Stimulated activated CD4-positive, alpha-beta T cell treated with anti-CD3 and anti-CD28 coated beads, Interleukin-15, amount 100 ng/mL, for 48 hours (primary cell): ENCODE results near the gene GASK1A.

Experiments used
- DNase-seq, 2 donors: peaks; one replicate each; pipeline ENCODE4 v3.0.0-alpha.2; 2020; ENCODE audit warnings: low read depth in 2 of 2

The GASK1A gene

DNA sequence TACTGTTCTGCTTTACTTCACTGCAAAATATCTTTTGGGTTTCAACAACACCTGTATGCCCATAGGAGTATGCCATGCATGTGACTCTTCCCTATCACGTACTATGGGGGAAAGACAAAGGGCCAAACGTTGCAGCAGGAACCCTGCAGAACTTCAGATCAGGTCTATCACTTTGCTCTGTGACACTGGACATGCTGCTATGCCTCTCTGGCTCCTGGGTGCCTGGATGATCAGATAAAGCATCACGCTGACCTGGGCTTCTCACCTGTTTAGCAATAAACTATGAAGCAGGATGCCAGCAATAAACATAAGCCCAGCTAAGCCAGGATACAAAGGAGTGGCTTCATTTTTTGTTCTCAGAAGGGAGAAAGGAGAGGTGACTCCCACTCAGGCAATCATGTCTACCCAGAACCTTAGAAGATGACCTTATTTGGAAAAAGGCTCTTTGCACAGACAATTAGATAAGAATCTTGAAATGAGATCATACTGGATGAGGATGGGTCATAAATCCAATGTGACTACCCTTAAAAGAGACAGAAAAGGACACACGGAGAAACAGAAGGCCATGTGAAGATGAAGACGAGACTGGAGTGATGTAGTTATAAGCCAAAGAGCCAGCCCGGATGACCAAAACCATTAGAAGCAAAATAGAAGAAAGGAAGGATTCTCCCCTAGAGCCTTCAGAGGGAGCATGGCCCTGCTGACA lies 107.5 kb downstream of the GASK1A start:
- no peak for DNase-seq

DNA sequence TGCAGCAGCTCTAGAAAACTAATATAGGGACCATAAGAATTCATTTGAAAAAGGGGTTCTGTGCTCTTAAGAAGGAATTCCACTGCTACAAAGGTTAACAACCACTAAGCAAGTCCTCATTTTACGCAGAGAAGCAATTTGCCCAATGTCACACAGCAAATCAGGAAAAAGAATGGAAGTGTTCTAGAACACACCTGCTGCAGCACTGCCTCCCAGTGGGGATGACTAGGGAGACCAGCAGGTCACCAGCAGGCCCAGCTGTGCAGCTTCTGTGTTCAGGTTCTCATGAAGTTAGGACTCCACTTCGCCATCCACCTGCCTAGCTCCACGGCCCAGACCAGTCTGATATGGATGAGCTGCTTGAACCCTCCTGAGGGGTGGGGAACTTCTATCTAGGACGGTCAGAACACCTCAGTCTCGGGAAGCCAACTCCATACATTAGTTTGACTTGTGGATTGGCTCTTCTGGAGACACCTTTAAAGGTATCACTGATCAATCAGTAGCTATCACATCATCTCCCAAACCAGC lies 108.2 kb downstream of the GASK1A start:
- DNase-seq, result no peak

GRCh38 chr3:43089081-43089480 lies 110.0 kb downstream of the GASK1A start:
- no peak for DNase-seq

GRCh38 chr3:43090238-43090637 lies 111.1 kb downstream of the GASK1A start:
- no peak for DNase-seq

- DNase-seq, result no peak
Measured at GRCh38 chr3:43091481-43091880, 112.4 kb downstream of the GASK1A start.

- no peak for DNase-seq
Measured at GRCh38 chr3:43093006-43093405, 113.9 kb downstream of the GASK1A start.

DNA sequence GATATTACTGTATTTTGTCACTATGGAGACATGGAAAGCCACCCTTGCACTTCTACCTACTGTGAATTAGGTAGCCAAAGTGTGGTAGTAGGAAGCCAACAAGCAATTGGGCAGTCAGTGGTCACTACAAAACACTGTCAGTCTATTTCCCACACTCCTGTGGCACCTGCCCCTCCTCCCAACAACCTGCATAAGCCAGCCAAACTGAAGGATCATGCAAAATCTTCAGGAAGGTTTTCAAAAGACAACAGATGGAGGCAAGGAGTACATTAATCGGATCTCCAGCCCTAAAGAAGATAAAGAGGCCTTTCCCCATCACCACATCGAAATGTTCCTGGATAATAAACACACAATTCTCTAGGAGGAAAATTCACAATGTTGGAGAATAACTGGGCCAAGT lies 114.9 kb downstream of the GASK1A start:
- no peak for DNase-seq

DNA sequence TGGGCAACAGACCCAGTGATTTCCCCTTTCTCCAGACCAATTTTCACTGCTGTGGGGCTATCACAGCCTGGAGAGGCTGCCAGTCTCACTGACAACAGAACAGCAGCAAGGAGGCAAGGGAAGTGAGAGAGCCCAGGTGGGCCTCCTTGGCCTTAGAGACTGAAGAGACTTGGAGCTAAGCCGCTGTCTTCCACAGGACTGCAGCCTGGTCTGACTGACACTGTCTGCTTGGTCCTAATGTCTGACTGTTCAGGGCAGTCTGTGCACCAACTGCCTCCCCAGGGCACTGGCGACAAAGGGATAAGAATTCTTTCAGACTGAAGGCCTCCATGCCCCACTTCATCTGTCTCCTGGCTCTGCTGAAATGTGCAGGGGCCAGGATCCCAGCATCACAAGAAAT lies 115.3 kb downstream of the GASK1A start:
- no peak for DNase-seq

GRCh38 chr3:43094851-43095250 lies 115.7 kb downstream of the GASK1A start:
- DNase-seq, result no peak

- no peak for DNase-seq
Measured at GRCh38 chr3:43095370-43095769, 116.3 kb downstream of the GASK1A start.

DNA sequence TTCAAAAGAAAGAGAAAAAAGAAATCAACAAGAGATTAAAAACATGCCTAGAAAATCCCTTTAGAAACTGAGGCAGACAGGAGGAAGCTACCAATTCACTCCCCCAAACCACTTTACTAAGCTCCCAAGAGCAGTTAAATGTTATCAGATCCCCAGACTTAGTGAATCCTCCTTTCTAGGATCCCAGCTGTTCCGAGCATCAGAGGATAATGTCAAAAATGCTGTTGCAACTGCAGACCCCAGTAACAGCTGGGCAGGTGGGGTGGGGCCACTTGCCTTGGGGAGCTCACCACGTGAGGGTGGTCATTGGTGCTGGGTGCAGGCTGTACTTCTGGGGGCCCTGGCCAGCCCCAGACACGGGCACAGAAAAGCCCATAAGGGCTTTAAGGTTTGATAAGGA lies 117.7 kb downstream of the GASK1A start:
- DNase-seq, result no peak

DNA sequence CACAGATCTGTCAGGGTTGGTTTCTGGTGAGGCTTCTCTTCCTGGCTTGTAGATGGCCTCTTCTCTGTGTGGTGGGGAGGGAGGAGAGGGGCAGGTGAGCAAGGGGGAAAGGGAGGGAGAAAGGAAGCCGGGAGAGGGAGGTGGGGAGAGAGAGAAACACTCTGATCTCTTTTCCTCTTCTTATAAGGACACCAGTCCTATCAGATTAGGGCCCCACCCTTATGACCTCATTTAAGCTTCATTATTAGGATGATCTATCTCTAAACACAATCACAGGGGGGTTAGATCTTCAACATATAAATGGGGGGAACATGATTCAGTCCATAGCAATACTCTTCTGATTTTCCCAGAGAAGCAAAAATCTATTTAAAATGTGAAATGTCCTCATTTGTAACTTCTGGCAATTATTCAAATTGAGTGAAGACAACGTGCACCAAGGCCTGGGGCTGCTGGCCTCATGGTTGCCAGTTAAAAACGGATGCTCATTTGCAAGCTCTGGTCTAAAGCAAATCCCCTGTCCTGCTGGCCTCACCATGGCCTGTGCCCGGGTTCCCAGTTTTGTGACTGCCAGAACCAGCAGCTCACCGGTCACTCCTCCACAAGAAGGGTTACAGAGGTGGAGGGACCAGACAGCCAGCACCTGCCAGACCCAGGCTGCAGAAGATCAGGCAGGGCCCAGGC lies 118.4 kb downstream of the GASK1A start:
- DNase-seq, result no peak

- DNase-seq, result no peak
Measured at GRCh38 chr3:43098761-43099160, 119.7 kb downstream of the GASK1A start.

DNA sequence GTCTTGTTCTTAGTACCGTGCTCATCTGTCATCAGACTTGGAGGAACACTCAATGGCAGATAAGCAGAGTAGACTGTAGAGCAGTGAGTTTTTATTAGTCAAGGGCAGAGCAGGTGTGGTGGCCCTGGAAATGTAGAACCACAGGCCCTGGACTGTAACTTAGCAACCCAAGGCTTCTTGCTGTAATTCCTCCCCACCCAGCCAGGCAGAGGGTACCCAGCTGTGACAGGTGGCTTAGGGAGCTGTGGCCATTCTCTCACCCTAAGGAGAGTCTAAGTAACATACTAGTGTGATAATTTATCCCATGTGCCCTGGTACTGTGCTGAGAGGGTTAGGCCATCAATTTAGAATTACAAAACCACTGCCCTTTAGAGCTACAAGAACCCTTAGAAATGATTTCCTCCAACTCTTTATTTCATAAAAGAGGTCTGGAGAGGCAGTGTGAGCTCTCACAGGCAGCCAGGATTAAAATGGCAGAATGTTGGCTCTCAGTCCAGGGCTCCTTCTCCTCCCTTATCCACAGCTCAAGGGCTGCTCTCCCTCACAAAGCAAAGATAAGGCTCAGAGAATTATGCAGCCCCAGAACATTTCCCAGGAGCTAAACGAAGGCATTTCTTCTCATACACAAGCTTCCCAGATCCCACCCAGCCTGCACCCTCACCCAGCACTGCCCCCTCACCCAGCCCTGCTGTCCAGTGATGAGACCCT lies 123.8 kb downstream of the GASK1A start:
- DNase-seq, result no peak

GRCh38 chr3:43104039-43104438 lies 124.9 kb downstream of the GASK1A start:
- DNase-seq, result no peak

- peak in 1 of 2 donors; percentile 4 for DNase-seq
Measured at GRCh38 chr3:43104660-43105595, 125.8 kb downstream of the GASK1A start.

DNA sequence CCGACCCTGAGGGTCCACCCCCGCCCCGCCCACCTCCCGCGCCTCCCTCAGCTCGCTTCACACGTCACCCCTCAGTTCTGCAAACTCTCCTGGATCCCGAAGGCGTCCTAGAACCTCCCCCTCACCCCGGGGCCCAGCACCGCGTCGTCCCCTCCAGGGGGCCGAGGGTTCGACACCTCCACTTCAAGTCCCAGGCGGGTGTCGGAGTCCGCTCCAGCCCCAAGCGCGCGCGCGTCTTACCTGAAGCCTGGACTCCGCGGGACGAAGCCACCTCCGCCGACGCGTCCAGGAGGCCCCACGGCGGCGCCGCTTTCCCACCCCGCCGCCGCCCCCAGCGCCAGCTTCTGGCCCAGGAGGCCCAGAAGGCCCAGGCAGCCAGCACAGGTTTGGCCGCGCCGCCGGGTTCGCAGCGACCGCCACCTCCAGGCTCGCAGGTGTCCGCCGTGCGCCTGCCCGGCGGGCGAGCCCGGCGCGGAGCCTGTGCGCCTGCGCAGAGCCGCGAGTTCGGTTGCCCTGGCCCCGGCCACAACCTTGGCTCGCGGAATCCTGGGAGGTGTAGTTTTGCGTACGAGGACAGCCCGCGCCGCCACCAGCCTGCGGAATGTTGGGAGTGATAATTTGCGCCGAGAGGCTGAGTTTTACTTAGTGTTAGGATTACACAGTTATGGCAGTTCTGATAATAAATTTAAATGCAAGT lies 126.6 kb downstream of the GASK1A start, which contains the start of gene POMGNT2:
Gene POMGNT2, minus strand, starts transcription at position 484 of the 697 bp plus-strand sequence. CDS start 24,648 bp downstream, outside the sequence.
- peak; percentile 75 to 87 for DNase-seq

GRCh38 chr3:43106293-43106628 lies 127.2 kb downstream of the GASK1A start:
- DNase-seq, result no peak
